ENCODE measurements around the gene PRIM2.
"Not testable (repeated sequence)": the region's sequence is repeated elsewhere in the genome, so short reads cannot be mapped to it uniquely, and the experiment has no call there.

PRIM2 gene

DNA sequence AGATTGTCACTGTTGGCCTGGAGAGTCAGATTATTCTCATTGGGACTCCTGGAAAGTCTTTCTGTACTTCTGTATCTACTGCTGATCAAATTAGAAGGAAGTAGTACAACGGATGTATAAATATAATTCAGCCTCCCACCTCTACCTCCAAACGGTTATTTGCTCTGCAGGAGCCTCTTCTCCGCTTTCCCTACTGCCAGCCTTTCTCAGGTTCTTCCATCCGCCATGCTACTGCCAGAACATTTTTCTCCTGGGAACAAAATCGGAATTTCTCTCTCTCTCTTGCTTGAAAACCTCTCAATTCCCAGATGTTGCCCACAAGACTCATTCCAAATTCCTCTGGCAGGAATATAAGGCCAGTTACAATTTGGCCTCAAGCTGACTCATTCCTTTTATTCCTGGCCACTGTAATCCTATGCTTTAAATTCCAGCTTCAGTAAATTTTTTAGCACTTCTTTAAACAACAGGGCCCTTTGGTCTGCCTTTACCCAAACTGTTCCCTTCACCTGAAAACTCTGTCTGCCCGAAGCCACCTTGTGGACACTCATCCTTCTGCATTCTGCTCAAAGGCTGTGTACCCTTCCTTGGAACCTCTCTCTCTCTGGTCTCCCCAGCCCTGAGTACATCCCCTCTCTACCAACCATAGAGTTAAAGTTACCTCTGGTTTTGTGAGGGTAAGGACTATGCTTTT, 354.7 kb downstream of the PRIM2 start:
- not testable (repeated sequence) for H3K4me3 ChIP-seq (ENCODE audit: low read length, poor library complexity, severe bottlenecking); H3F3A ChIP-seq (ENCODE audit: low read depth); H3K9ac ChIP-seq (ENCODE audit: low read depth, low read length, poor library complexity, severe bottlenecking); H2AFZ ChIP-seq (ENCODE audit: low read length); H3K36me3 ChIP-seq (ENCODE audit: insufficient read depth, low read length); H3K4me2 ChIP-seq (ENCODE audit: low read depth, low read length, poor library complexity, severe bottlenecking); H3K27me3 ChIP-seq (ENCODE audit: insufficient read depth, low read length, poor library complexity, severe bottlenecking); H4K20me1 ChIP-seq (ENCODE audit: insufficient read depth, low read length, poor library complexity, severe bottlenecking); H3K79me2 ChIP-seq (ENCODE audit: insufficient read depth, low read length); H3K9me3 ChIP-seq (ENCODE audit: insufficient read depth, low read depth, low read length); H3K9me2 ChIP-seq (replicated peaks; ENCODE audit: low read depth, low read length); H3K4me1 ChIP-seq (ENCODE audit: insufficient read depth, low read length, poor library complexity, severe bottlenecking)
- TF ChIP-seq CTCF (conservative IDR thresholded peaks at IDR 0.05; ENCODE audit: low read length), result peak; percentile 42

- not testable (repeated sequence) for H3K27me3 ChIP-seq (ENCODE audit: insufficient read depth, low read length, poor library complexity, severe bottlenecking)
Observed at GRCh38 chr6:57673281-57673680, 355.9 kb downstream of the PRIM2 start.

DNA sequence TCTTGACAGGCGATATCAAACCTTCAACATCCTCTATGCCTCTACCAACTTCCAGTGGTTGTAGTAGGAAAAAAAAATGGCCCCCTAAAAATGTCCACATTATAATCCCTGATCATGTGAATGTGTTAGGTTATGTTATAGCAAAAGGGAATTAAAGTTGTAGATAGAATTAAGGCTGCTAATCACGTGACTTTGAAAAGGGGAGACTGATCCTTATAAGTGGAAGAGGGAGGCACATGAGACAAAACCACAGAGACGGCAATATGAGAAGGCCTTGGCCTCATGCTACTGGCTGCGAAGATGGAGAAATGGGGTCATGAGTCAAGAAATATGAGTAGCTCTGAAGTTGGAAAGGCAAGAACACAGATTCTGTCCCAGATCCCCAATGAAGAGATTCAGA, 358.0 kb downstream of the PRIM2 start:
- not testable (repeated sequence) for H4K20me1 ChIP-seq (ENCODE audit: insufficient read depth, low read length, poor library complexity, severe bottlenecking); H3K9me2 ChIP-seq (replicated peaks; ENCODE audit: low read depth, low read length); H3K9ac ChIP-seq (ENCODE audit: low read depth, low read length, poor library complexity, severe bottlenecking); H3K27me3 ChIP-seq (ENCODE audit: insufficient read depth, low read length, poor library complexity, severe bottlenecking); H3K4me1 ChIP-seq (ENCODE audit: insufficient read depth, low read length, poor library complexity, severe bottlenecking); H3K9me3 ChIP-seq (ENCODE audit: insufficient read depth, low read depth, low read length); H3K79me2 ChIP-seq (ENCODE audit: insufficient read depth, low read length); H3K4me3 ChIP-seq (ENCODE audit: low read length, poor library complexity, severe bottlenecking); H3K4me2 ChIP-seq (ENCODE audit: low read depth, low read length, poor library complexity, severe bottlenecking); H2AFZ ChIP-seq (ENCODE audit: low read length); H3F3A ChIP-seq (ENCODE audit: low read depth); H3K36me3 ChIP-seq (ENCODE audit: insufficient read depth, low read length)

More at GRCh38 chr6:57673281-57673680, 355.9 kb downstream of the PRIM2 start:
- not testable (repeated sequence) for H3K4me2 ChIP-seq (ENCODE audit: low read depth, low read length, poor library complexity, severe bottlenecking); H2AFZ ChIP-seq (ENCODE audit: low read length); H3K9ac ChIP-seq (ENCODE audit: low read depth, low read length, poor library complexity, severe bottlenecking); H3K79me2 ChIP-seq (ENCODE audit: insufficient read depth, low read length); H3F3A ChIP-seq (ENCODE audit: low read depth); H3K36me3 ChIP-seq (ENCODE audit: insufficient read depth, low read length); H3K9me2 ChIP-seq (replicated peaks; ENCODE audit: low read depth, low read length); H3K4me1 ChIP-seq (ENCODE audit: insufficient read depth, low read length, poor library complexity, severe bottlenecking); H3K4me3 ChIP-seq (ENCODE audit: low read length, poor library complexity, severe bottlenecking); H3K9me3 ChIP-seq (ENCODE audit: insufficient read depth, low read depth, low read length); H4K20me1 ChIP-seq (ENCODE audit: insufficient read depth, low read length, poor library complexity, severe bottlenecking)
- peak; percentile 36 for TF ChIP-seq CTCF (conservative IDR thresholded peaks at IDR 0.05; ENCODE audit: low read length)

DNA sequence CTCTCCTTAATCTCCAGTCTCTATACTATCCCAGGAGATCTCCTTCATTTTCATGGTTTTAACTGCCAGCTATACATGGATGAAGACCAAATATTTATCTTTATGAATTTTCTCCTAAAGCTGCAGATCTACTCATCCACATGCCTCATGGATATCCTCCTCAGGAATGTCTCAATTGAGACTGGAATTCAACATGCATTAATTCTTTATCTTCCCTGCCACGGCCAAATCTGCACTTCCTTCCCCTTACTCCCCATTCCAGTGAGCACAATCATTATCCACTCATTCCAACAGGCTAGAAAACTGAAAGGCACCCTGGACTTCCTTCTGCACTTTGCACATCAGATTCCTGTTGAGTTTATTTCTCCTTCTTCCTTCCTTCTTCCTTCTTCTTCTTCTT, 379.0 kb downstream of the PRIM2 start:
- not testable (repeated sequence) for H3K79me2 ChIP-seq (ENCODE audit: insufficient read depth, low read length); H3K9ac ChIP-seq (ENCODE audit: low read depth, low read length, poor library complexity, severe bottlenecking); H3K36me3 ChIP-seq (ENCODE audit: insufficient read depth, low read length); H4K20me1 ChIP-seq (ENCODE audit: insufficient read depth, low read length, poor library complexity, severe bottlenecking); H2AFZ ChIP-seq (ENCODE audit: low read length); H3K9me3 ChIP-seq (ENCODE audit: insufficient read depth, low read depth, low read length); H3K4me3 ChIP-seq (ENCODE audit: low read length, poor library complexity, severe bottlenecking); H3K4me1 ChIP-seq (ENCODE audit: insufficient read depth, low read length, poor library complexity, severe bottlenecking); H3F3A ChIP-seq (ENCODE audit: low read depth); H3K9me2 ChIP-seq (replicated peaks; ENCODE audit: low read depth, low read length); H3K4me2 ChIP-seq (ENCODE audit: low read depth, low read length, poor library complexity, severe bottlenecking); H3K27me3 ChIP-seq (ENCODE audit: insufficient read depth, low read length, poor library complexity, severe bottlenecking)
